GM13977 (cell line): Measurements from ENCODE around the gene AHSG.
A peak's percentile ranks its signal among the peaks of the same experiment; 100 is the strongest.
"Not testable (repeated sequence)": the region's sequence is repeated elsewhere in the genome, so short reads cannot be mapped to it uniquely, and the experiment has no call there.

Source experiments
- DNase-seq: peaks from one replicate; pipeline ENCODE4 v3.0.0; 2012; ENCODE audit warnings: low spot score
- in situ Hi-C: fragments of 300-500 bp; cut with MboI; formaldehyde crosslinking; loops from one replicate; pipeline ENCODE4 v1.12.0; 2022; ENCODE audit warnings: low sequenced_read_pairs, low pct_unique_long_range_greater_than_20kb, mixed read lengths, inconsistent platforms; ENCODE audit not compliant: unreplicated experiment
- TF ChIP-seq, protein P1 (sequence below): IDR thresholded peaks from 2 replicates; pipeline ENCODE4 v1.5.1; 2012; ENCODE audit warnings: mild to moderate bottlenecking, control low read depth; ENCODE audit not compliant: insufficient read depth; ENCODE audit errors: extremely low read depth, missing control alignments

The AHSG gene

DNA sequence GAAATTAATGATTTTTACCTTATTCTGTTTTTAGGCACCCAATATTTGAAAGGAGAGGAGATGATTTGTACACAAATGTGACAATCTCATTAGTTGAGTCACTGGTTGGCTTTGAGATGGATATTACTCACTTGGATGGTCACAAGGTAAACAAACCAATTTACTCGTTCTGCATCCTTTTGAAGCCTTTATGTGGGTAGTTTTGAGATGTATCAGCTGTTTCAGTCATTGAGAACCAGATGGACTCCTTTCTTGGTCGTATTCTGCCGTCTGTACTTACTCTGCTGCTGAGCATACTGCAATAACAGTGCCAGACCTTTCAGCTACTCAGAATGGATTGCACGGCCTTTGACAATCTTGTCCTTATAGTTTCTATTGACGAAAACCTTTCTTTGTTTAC is 29.0 kb upstream of the AHSG start:
- TF ChIP-seq, protein P1, sequence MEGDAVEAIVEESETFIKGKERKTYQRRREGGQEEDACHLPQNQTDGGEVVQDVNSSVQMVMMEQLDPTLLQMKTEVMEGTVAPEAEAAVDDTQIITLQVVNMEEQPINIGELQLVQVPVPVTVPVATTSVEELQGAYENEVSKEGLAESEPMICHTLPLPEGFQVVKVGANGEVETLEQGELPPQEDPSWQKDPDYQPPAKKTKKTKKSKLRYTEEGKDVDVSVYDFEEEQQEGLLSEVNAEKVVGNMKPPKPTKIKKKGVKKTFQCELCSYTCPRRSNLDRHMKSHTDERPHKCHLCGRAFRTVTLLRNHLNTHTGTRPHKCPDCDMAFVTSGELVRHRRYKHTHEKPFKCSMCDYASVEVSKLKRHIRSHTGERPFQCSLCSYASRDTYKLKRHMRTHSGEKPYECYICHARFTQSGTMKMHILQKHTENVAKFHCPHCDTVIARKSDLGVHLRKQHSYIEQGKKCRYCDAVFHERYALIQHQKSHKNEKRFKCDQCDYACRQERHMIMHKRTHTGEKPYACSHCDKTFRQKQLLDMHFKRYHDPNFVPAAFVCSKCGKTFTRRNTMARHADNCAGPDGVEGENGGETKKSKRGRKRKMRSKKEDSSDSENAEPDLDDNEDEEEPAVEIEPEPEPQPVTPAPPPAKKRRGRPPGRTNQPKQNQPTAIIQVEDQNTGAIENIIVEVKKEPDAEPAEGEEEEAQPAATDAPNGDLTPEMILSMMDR: no peak
- in situ Hi-C loops: no loop called here
- DNase-seq: no peak

DNA sequence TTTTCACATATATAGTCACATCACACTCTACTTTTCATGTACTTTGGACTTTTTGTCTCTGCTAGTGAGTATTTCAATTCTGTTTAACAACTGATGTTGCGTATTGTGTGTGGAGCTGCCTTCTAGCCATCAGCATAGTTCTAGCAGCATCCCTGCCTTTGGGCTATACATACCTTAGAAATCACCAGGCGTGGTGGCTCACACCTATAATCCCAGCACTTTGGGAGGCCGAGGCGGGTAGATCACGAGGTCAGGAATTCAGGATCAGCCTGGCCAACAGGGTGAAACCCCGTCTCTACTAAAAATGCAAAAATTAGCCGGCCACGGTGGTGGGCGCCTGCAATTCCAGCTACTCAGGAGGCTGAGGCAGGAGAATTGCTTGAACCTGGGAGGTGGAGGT is 26.6 kb upstream of the AHSG start:
- in situ Hi-C loops: not testable (repeated sequence)

DNA sequence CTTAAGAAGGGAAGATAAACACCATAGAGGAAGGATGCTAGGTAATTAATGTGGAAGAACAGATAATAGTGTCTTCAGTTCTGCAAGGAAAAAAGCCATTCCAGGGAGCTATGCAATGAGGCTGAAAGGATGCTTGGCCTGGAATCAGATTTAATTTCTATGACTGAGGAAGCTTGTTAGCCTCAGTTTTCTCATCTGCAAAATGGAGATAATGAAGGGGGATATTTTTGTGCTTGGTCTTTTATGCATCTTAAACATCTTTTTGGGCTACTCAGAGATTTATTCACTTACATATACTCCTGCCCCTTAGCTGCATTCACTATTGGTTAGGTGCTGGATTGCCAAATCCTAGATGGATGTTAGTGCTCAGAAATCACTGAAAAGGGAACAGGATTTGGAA is 25.7 kb upstream of the AHSG start:
- DNase-seq: no peak
- in situ Hi-C loops: no loop called here
- TF ChIP-seq, protein P1: no peak

More for the DNA sequence above, 26.6 kb upstream of the AHSG start:
- DNase-seq: not testable (repeated sequence)

DNA sequence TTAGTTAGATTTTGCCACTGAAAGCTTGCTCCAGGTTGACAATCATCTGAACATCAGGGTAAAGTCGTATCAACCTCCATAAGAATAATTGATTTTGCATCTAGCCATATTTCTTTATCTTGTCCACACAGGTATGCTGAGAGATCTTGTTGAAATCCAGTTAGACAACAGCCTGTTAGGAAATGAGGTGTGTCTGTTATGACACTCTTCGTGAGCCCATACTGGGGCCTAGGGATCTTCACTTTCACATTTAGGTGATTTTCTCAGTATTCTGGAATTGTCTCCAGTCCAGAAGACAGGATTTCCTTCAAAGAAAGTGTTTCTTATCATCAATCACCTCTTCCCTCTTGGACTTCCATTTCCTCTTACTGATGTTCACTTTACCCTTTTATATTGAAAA is 24.2 kb upstream of the AHSG start:
- in situ Hi-C loops: no loop called here
- TF ChIP-seq, protein P1: no peak
- DNase-seq: no peak

DNA sequence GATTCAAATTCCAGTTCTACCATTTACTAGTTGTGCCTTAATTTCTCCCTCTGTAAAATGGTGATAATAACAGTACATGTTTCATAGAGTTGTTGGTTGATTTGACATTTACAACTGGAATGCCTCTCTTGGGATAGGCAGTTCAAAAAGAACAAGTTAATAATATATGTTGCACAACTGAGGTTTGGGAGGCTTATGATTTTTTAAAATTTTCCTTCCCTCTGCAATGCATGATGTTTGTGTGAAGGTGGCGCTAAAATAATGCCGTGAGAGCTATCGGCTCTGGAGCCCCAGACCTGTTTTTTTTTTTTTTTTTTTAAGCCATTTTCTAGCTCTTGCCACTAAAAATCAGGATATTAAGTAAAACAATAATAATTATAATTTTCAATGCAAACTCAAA is 23.7 kb upstream of the AHSG start:
- in situ Hi-C loops: no loop called here
- no peak for DNase-seq
- TF ChIP-seq, protein P1: peak; percentile 20

DNA sequence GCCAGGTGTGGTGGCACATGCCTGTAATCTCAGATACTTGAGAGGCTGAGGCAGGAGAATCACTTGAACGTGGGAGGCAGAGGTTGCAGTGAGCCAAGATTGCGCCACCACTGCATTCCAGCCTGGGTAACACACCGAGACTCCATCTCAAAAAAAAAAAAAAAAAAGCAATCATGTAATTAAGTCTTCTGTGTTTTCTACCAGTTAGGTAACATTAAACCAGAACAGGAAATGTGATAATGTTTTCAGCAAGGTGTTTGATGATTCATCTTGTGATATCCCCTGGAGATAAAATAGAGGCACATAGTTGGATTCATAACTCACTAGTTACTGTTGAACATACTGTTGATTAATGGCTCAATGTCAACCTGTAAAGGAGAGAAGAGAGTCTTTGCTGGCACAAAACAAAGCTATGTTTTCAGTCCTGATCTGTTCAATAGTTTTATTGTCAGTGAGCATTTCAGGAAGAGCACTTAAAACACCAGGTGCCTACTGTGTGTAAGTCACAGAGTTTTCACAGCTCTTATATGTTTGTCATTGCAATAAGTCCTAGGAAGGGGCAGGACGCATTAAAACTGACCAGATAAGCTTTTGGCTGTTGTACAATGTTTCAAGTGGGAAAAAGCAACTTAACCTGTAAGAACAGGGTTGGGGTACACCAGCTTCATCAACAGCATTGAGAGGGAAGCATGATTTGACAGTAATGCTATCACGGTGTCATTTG is 22.8 kb upstream of the AHSG start:
- DNase-seq: no peak

More for the DNA sequence above, 22.8 kb upstream of the AHSG start:
- TF ChIP-seq, protein P1: no peak
- in situ Hi-C loops: no loop called here
